ENCODE results near the gene TOX2.

TOX2 gene

DNA sequence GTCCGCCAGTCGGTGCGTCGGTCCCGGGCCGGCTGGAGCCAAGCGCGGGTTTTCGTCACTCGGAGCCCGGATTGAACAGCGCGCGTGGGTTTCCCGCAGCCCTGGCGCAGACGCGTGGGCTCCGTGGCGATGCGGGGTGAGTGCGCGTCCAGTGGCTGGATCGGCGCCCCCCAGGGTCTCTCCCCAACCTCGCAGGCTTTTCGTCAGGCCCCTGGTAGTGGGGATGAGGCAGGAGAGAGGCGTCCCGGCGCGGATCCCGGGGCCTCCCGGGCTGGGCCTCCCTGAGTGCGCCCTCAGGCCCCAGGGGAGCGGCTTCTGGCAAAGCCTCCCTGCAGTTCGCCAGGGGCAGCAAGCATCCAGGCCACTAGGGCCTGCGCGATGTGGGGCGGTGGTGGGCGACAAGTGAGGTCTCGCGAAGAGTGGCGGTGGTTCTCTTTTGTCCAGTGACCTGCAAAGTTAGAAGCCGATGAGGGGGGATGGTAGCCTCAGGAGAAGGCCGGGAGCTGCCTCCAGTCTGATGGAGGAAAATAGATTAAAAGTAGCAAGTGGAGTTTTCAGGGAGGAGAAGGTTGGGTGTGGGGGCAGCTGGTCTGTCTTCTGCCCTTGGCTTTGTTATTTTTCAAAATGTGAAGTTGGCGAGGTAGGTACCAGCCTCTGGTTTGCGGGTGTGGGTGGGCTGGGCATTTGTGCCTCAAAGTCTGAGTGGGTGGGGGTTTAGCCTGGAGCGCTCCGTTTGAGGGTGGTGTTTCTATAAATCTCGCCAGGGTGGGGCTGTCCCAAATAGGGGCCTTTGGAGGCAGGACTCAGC lies 1.6 kb downstream of the TOX2 start:
- DNase-seq: peak; percentile 16

DNA sequence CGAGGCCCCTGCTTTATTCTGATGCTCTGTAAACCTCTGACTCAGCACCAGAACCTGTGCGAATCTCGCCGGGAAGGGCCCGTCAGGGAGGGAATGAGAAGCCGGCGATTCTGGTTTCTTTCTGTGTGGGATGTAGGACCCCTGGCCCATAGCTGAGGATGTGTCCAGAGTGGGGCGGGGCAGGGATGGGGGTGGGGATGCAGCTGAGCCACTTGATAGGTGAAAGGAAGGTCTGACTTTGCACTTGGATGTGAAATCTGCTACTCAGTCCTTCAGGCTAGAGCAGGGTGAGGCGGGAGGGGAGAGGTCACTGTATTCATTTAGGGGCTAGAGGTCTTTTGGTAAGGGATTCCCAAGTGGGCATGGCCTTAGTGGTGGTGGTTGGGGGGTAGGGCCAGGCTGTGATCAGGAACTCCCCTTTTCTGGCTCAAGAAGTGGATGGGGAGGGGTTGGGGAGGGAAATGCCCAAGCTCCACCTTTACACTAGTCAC lies 2.3 kb downstream of the TOX2 start:
- DNase-seq: no peak

DNA sequence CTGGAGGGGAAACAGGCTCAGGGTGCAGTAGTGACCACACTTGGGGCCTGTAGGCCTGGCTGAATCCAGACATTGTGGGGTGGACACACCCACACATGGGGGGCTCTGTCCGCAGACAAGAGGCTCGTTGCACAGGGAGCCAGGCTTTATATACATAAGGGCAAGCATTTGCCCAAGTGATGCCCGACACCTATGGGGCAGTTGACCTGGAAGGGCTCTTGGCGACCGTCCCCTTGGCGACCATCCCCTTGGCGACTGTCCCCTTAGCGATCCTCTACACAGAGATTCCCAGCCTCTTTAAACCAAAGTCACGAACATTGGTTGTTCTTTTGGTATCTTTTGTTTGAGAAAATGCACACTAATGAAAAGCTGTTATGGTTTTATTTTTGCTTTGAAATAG lies 2.7 kb downstream of the TOX2 start:
- no peak for DNase-seq

GRCh38 chr20:43919686-43920403 lies 5.2 kb downstream of the TOX2 start:
- DNase-seq: no peak

DNA sequence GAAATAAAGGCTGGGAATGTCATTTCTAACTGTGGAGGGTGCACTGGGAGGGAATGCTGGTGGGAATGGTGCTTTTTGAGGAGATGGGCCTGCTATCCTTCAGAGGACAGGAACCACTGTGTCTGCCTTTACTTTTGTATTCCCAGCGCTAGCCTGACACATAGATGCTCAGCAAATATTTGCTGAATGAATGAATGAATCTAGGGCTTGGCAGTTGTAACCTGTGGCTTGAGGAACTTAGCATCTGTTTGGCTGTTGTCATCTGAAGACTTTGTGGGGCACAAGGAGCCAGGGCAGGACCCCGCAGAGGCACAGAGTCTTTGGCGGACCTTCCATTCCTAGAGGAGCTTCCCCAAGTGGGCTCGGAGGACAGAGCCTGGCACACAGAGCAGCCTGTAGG lies 6.1 kb downstream of the TOX2 start:
- DNase-seq: no peak

- DNase-seq: no peak
These were observed 6.7 kb downstream of the TOX2 start for GRCh38 chr20:43921227-43921780.

DNA sequence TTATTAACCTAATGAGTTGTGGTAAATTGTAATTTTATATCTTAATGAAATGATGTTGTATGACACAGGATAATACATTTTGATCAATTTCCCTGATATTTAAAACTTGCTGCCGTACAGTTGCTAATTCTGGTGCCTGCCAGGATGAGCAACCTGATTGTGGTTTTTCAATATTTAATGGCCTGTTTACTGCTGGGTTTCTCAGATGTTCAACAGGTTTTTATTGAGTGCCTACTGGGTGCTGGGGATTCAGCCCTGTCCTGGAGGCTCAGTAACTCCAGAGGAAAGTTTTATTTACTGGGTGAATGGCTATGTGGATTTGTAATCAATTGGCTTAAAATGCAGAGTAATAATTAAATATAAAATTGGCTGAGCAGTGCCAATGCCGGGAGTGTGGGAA lies 8.0 kb downstream of the TOX2 start:
- DNase-seq: no peak

DNA sequence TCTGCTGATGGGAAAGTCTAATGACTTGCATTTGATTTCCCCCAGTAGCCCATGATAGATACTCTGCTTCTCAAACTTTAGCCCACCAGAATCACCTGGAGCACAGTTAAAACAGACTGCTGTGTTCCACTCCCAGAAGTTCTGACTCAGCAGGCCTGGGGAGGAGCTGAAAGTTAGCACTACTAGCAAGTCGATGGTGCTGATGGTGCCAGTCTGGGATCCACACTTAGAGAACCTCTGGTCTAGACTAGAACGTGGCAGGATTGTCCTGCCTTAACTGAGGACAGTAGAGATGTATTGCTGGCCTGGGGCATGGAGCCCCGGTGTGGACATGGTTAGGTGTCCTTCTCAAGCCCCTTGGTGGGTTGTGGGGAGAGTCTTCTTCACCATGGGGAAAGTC lies 8.7 kb downstream of the TOX2 start:
- no peak for DNase-seq

- no peak for DNase-seq
These were observed 9.3 kb downstream of the TOX2 start for GRCh38 chr20:43923917-43924316.

GRCh38 chr20:43925215-43925614 lies 10.6 kb downstream of the TOX2 start:
- DNase-seq: peak; percentile 70

- no peak for DNase-seq
These were observed 11.1 kb downstream of the TOX2 start for GRCh38 chr20:43925801-43926200.

- DNase-seq: no peak
These were observed 11.8 kb downstream of the TOX2 start for GRCh38 chr20:43926287-43927050.

GRCh38 chr20:43931976-43932375 lies 17.3 kb downstream of the TOX2 start:
- DNase-seq: no peak

GRCh38 chr20:43934833-43935232 lies 20.2 kb downstream of the TOX2 start:
- DNase-seq: no peak

GRCh38 chr20:43936104-43936770 lies 21.6 kb downstream of the TOX2 start:
- DNase-seq: no peak

DNA sequence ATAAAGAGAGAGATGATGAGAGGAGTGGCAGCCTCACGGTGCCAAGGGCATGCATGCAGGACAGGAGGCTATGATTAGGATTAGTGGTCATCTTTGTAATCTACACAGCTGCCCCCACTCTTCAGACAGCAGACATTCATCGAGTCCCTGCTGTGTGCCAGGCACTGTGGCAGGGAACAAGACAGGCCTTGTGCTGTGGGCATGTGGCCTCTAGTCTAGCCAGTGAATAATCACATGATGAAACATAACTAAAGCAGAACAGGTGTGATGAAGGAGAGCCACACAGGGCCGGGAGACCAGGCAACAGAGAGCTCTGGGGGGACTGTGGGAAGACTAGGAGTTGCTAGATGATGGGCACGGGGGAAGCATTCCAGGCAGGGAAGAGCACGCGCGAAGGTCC lies 22.2 kb downstream of the TOX2 start:
- no peak for DNase-seq

DNA sequence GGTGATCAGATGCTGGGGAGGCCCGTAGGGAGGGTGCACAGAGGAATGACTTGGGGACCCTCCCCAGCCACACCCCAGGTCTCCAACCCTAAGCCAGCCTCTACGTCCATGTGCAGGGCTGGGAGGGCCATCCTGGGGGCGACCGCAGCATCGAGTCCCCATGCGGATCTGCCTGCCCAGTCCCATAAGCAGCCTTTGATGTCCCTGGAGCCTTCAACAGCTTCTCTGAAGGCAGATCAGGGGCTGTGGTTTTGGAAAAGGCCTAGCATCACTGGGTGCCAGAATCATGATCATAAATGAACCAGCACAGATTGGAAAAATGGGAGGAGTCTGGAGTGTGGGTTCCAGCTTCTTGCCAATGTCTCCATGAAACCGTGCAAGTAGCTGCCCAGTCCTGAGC lies 22.9 kb downstream of the TOX2 start:
- DNase-seq: no peak

DNA sequence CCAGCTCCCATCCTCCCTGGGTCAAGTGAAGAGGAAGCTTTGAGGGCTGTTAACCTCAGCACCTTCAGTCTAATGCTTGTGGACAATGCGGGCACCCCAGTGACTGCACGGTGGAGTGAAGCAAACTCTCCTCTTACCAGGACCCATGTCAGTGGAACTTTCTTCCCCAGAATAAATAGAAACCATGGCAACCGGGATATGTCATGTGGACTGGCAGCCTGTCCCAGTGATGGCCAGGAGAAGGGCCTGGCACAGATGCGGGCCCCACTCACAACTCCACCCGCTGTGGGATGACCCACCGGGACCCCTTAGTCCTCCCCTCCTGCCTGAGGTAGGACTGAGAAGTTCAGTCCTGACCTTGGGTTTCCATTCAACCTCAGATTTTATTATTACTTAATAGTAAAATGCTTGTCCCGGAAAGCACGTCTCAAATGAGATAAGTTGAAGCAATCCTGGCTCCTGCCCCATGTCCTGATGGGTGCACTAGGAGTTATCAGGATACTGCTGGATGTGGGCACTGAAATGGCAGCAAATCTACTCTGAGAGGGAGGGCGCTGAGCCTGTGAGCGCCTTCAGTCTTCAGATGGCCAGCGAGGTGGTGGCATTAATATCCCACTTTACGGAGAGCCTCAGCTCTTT lies 23.5 kb downstream of the TOX2 start:
- no peak for DNase-seq

DNA sequence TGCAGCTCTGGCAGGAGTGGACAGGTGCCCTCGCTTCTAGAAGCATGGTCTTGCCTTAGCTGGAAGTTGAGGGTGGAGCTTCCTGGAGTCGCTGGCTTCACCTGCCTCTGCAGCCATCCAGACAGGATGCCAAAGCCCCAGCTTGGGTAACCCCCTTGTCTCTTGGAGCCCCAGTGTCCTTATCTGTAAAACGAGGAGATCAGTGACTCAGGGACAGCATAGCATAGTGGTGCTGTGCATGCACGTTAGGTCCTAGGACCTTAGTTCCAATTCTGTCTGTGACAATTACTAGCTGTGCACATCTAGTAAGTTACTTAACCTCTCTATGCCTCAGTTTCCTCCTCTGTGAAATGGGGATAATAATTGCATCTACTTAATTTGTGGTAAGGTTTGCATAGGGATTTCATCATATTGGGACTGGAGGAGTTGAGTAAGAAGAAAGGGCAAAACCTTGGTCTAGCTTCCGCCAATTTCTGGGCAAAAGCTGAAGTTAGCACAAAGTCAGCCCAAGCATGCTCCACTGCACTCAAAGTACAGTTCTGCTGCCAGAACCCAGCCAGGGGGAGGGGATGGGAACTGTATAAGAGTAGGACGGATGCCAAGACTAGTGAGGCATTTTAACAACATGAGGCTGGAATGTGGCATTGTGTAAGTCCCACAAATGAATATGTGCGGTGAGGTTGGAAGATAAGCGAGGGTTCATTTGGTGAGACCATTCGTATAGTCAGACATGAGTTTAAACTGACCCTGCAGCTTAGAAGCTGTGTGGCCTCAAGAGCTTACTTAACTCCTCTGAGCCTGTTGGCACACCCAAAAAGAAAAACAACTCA lies 24.5 kb downstream of the TOX2 start:
- no peak for DNase-seq

DNA sequence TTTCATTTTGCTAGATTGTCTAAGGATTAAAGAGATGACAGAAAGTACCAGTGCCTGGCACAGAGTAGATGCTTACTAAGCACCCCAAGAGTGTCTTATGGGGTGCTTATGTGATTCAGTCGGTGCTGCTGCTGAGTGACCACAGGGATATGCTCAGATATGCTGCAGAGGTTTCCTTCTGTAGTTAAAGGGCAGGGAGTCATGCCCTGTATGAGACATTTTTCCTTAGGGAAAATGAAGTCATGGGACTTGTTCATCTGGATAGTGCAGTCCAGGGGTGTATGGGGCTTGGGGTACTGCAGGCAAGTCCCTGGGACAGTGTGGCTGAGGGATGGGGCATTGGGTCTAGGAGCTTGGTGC lies 25.1 kb downstream of the TOX2 start:
- DNase-seq: no peak

- no peak for DNase-seq
These were observed 26.0 kb downstream of the TOX2 start for GRCh38 chr20:43940518-43941225.

Data from stimulated activated CD4-positive, alpha-beta T cell treated with anti-CD3 and anti-CD28 coated beads, Interleukin-12 subunit alpha, Interleukin-12 subunit beta, amount 100 ng/mL, for 4 hours (primary cell).